Activated CD4-positive, alpha-beta T cell treated with anti-CD3 and anti-CD28 coated beads, Interleukin-2, amount 50 U/mL, for 16 hours (primary cell): ENCODE measurements around the gene BMP7.

Experiments used
- DNase-seq: peaks from one replicate; pipeline ENCODE4 v3.0.0-alpha.2; 2020

Gene BMP7

GRCh38 chr20:57224641-57225138, 41.8 kb downstream of the BMP7 start:
- DNase-seq, result no peak

DNA sequence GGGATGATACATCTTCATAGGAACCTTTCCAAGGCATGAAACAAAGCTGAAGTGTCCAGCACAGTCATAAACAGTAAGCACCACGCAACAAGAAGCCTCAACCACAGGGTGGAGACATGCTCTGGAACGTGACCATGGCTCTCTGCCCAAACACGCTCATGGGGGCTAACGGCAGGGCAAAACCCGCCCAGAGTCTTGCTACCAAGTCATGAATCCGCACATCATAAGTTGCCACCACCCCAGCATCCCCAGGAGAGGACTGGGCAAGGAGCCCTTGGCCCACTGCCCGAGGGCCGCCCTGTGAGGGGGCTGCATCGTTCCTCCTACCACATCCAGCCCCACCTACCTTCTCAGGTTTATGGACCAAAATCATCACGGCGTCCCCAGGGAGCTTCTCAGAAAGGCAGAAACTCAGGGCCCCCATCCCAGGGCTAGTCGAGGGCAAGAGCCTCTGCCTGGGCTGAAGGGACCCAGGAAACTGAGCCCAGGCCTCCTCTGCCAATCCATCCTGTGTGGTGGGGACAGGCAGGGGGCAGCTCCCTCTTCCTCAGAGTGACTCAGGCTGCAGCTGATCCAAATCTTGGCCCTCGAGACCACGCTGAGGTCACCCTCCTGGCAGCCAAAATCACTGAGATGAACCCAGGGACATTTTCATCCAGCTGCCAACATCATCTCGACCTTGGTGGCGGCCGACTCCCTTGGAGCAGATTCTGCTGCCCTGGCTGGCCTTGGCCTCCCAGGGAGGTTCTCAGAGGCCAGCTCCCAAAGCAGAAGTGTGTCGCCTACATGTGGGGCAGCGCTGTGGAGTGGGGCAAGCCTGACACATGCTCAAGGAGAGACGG, 42.6 kb downstream of the BMP7 start:
- no peak for DNase-seq

GRCh38 chr20:57222631-57222950, 43.9 kb downstream of the BMP7 start:
- DNase-seq, result no peak

DNA sequence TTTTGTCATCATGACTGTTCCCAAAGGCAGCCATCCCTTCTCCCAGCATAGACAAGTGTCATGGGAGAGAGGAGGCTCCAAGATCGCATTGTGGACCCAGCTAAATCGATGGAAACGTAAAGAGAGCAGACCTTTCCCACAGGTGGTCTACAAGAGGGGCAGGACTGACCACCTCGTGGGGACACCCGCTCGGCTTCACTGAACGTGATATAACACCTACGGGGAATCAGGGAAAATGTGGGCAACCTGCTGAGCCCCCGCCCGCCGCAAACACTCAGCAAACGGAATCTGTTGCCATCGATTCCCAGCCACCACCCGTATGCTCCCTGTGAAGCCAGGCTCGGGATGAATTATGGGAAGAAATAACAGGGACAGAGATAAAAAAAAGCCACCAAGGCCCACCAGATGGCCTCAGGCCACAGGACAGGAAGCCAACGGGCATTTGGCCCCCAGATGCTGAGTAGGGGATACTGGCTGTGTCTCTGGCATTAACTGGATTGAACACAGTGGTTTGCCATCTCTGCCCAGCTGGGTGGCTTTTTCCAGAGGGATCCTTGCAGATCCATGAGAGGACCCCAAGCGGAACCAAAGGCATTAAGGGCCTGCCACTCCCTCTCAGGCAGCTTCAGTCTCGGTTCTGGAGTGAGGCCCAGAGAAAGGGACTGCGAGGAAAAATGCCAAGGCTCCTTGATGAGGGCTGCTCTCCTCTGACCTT, 44.4 kb downstream of the BMP7 start:
- DNase-seq, result no peak

DNA sequence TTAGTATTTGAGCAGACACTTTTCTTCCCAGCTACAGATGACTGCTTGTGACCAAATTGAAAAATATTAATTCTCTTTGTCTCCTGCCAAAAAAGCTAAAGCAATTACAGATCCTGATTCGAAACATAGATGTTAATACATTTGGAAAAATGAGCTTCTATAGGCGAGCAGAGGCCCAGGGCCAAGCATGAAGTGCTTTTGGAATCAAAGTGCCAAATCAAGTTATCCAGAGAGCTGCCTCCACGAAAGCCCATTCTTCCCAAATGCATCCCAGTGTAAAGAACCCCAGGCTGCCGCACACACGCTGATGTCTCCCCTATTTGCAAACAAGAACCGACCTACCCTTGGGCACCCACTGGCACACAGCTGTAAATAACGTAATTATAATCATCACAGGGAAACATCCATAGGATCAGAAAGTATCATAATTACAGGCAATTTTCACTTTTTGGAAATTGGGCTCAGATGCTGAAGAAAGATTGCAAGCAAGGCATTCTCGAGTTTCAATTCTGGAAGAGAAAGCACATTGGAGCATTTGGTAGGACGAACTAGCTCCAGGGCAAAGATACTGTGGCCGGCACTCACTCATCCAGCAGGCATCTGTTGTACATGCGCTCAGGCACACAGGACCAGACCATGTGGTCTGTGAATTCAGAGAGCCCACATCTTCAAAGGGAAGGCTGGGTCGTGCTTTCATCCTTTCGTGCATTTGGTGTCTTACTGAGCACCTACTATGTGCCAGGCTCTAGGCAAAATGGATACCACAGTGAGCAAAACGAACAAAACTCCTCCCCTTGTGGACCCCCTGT, 45.9 kb downstream of the BMP7 start:
- no peak for DNase-seq

GRCh38 chr20:57219071-57219677, 47.3 kb downstream of the BMP7 start:
- DNase-seq, result no peak

DNA sequence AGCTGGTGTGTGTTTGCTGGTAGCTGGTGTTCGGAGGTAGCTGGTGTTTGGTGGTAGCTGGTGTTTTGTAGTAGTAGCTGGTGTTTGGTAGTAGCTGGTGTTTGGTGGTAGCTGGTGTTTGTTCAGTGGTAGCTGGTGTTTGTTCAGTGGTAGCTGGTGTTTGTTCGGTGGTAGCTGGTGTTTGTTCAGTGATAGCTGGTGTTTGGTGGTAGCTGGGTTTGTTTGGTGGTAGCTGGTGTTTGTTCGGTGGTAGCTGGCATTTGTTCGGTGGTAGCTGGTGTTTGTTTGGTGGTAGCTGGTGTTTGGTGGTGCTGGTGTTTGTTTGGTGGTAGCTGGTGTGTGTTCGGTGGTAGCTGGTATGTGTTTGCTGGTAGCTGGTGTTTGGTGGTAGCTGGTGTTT, 48.0 kb downstream of the BMP7 start:
- no peak for DNase-seq

GRCh38 chr20:57217802-57218201, 48.6 kb downstream of the BMP7 start:
- no peak for DNase-seq

- no peak for DNase-seq
Observed at GRCh38 chr20:57216669-57217068, 49.8 kb downstream of the BMP7 start.

GRCh38 chr20:57215826-57216471, 50.5 kb downstream of the BMP7 start:
- no peak for DNase-seq

DNA sequence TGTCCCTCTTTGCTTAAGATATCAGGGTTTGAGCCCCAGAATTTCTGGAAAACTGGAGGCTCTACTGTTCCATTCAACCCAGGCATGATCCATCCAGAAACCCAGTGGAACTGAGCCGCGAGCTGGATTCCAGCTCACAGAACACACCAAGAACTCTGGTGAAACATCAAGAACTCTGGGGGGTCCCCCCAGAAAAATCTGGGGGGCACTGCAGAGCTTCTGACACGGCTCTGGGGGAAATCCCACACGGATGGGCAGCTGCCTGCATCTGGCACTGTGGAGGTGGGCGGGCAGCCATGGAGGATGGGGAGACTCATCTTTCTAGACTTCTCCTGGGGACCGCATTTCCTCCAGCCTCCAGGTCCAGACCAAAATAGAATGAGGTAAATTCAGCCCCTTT, 51.0 kb downstream of the BMP7 start:
- DNase-seq, result no peak

- no peak for DNase-seq
Observed at GRCh38 chr20:57214948-57215347, 51.5 kb downstream of the BMP7 start.

DNA sequence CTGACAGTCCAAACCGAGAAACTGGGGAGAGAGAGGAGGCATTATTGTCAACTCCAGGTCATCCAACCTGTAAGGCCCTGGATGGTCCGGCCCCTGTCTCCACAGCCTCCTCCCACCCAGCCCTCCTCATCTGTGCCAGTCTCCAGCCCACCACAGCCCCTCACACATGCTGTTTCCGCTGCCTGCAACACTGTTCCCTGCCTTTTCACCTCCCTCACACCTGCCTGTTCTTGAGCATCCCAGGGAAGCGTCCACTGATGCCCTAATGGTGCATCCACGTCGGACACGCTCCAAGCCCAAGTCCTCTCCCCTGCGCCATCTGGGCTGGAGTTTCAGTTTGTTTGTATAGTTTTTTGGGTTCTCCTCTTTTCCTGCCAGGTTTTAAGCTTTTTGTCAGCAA, 52.0 kb downstream of the BMP7 start:
- DNase-seq, result no peak

DNA sequence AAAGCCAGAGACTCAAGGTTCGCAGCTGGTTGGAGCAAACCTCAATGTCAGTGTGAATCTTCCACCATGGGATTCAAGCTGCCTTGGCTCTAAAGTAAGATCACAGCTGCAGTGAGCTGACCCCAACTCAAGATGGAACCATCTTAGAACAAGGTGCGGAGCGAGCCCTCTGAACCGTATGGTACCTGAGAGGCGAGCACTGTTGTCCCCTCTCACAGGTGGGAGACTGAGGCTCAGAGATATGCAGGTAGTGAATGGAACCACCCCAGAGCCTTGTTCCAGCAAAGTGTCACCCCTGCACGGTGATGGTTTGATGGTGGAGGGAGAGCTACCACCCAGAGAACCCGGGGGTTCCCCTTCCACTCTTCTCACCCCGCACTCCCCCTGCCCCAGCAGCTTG, 52.5 kb downstream of the BMP7 start:
- no peak for DNase-seq

DNA sequence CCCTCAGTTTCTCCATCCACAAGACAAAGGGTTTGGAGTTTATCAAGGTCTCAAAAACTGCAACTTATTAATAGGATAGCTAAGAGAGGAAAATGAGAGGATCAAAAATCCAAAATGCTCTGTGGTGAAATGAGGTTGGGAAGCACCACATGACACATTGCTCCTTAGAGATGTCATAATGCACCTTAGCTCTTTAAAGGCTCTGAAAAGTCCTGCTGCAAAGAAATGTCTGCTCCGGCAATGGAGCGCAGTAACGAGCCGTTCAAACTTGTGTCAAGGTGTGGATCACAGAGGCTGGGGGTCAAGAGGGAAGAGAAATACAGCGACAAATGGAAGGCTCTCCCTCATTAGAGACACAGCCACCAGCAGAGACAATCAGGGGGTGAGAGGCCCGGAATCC, 53.1 kb downstream of the BMP7 start:
- DNase-seq, result no peak

GRCh38 chr20:57212534-57213276, 53.7 kb downstream of the BMP7 start:
- DNase-seq, result no peak

- DNase-seq, result no peak
Observed at GRCh38 chr20:57211908-57212533, 54.4 kb downstream of the BMP7 start.

DNA sequence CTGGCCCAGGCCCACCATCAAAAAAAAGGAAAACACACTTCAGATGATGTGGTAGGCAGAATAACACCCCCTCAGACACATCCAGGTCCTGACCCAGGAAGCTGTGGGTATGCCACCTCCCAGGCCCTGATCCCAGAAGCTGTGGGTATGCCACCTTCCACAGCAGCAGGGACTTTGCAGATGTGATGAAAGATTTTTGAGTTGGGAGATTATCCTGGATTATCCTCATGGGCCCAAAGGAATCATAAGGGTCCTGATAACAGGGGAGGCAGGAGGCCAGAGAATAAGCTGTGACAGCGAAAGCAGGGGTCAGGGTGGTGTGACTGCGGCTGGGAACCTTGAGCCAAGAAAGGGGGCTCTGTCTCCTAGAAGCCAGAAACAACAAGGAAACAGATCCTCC, 55.0 kb downstream of the BMP7 start:
- DNase-seq, result no peak

- DNase-seq, result no peak
Observed at GRCh38 chr20:57210911-57211280, 55.5 kb downstream of the BMP7 start.

DNA sequence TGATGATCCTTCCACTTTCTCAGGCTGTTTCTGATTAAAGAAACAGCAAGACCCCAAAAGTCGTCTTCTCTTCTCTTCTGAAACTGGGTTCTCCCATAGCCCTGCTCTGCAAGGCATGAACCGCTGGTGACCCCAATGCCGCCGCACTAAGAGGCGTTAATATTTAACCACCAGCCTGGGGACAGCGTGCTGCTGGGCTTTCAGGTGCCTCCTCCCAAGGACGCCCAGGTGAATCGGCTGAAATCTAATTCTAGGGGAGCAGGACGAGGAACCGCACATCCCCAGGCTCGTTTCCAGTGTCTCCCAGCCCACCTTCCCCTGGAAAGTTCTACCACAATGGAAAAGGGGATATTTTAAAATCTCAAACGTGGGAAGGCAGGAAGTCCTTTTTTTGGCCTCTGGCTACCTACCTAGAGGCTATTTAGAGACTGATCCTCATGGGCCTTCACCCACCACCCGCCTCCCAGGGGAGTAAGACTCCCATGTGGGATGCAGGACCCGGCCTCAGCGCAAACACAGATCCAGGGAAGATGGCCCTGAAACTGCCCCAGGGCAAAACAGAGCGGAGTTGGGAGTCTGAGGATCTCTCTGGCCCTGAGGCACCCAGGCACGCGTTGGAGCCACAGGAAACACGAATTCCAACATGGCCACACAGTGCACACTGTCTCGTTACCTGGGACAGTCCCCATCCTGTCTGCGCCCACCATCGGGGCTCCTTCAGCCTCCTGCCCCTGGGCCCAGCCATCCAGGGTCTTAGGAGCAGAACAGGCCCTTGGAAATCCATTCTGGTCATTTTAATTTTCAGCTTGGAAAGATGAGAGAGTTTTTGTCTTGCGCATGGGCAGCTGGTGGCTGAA, 56.2 kb downstream of the BMP7 start:
- DNase-seq, result no peak
